ENCODE measurements around the gene TMPRSS11D. TPM values are rescaled to one million over a fixed set of nuclear protein-coding genes. Genes with fewer than 3 reads are reported as not detected.

The TMPRSS11D gene
- total and polyA plus RNA-seq, 2 of the 13 experiments (the other 11 are each of a cell fraction or from before 2014, with no cell fraction given): not detected

GRCh38 chr4:67880866-67881610 lies 2.8 kb downstream of the TMPRSS11D start:
- Histone ChIP-seq H3K4me2 (ENCODE audit: low read depth, low read length) (no peak overlapping the region), H4K20me1 (ENCODE audit: insufficient read depth, low read length) (no peaks in the 10 kb centered on the region), H3K27ac (ENCODE audit: extremely low read length, insufficient read depth, low read length) (no peak overlapping the region), H3K36me3 (replicated peaks in 1 of 2; ENCODE audit: control insufficient read depth in 1 of 2, insufficient read depth in 2 of 2, low read length in 2 of 2) (no peaks in the 10 kb centered on the region), H3K79me2 (ENCODE audit: insufficient read depth, low read length) (no peaks in the 10 kb centered on the region), H2AFZ (ENCODE audit: low read length) (no peak overlapping the region), H3K9ac (ENCODE audit: insufficient read depth, low read depth, low read length) (no peak overlapping the region), H3K4me1 (ENCODE audit: insufficient read depth, low read length) (no peaks in the 10 kb centered on the region), H3K9me3 (ENCODE audit: low read length) (no peaks in the 10 kb centered on the region), H3K4me3 (replicated peaks in 1 of 3; ENCODE audit: insufficient read depth in 1 of 3, low read depth in 2 of 3, low read length in 3 of 3) (no peak overlapping the region), H3K27me3 (ENCODE audit: control insufficient read depth in 1 of 2, insufficient read depth in 2 of 2, low read length in 2 of 2) (no peaks in the 10 kb centered on the region; a peak in 1 of 5 replicates)
- intact Hi-C loops (cut with micrococcal nuclease; ENCODE audit: unreplicated experiment): no loop called here
- ChIA-PET CTCF (ENCODE audit: low intra/inter-chr PET ratio, low total read pairs) (no interaction called here), POLR2A (no interaction called here)
- ATAC-seq: no peak
- no peak for FAIRE-seq
- no peak for TF ChIP-seq JUNB (CRISPR knock-in tag; IDR thresholded peaks at IDR 0.05; ENCODE audit: borderline replicate concordance)
- TF ChIP-seq TFDP2 (CRISPR knock-in tag; IDR thresholded peaks at IDR 0.05): no peak
- no peak for TF ChIP-seq ZNF567 (CRISPR knock-in tag; IDR thresholded peaks at IDR 0.05; ENCODE audit: borderline replicate concordance)
- no peak for TF ChIP-seq ELK4 (CRISPR knock-in tag; IDR thresholded peaks at IDR 0.05; ENCODE audit: borderline replicate concordance)
- TF ChIP-seq FOXK2 (IDR thresholded peaks at IDR 0.05): no peak
- 24% methylated on average over 1 of the region's 1 CpG for WGBS (ENCODE audit: low lambda C conversion rate)
- no TSS peak for BruUV-seq (replicated peaks)
- in situ Hi-C loops (cut with HindIII; ENCODE audit: extremely low pct_ligation_motif_present, low pct_unique_long_range_greater_than_20kb): no loop called here
- no peak for DNase-seq (ENCODE audit: low spot score)

- no peaks in the 10 kb centered on the region for H3K79me2 ChIP-seq (ENCODE audit: insufficient read depth, low read length)
- in situ Hi-C loops (cut with HindIII; ENCODE audit: extremely low pct_ligation_motif_present, low pct_unique_long_range_greater_than_20kb) (no loop called here), intact Hi-C loops (cut with micrococcal nuclease; ENCODE audit: unreplicated experiment) (no loop called here)
- ChIA-PET POLR2A (no interaction called here), CTCF (ENCODE audit: low intra/inter-chr PET ratio, low total read pairs) (no interaction called here)
- H3K4me2 ChIP-seq (ENCODE audit: low read depth, low read length): no peak overlapping the region
- H3K36me3 ChIP-seq (replicated peaks in 1 of 2; ENCODE audit: control insufficient read depth in 1 of 2, insufficient read depth in 2 of 2, low read length in 2 of 2): no peaks in the 10 kb centered on the region
- no peak overlapping the region for H3K4me3 ChIP-seq (replicated peaks in 1 of 3; ENCODE audit: insufficient read depth in 1 of 3, low read depth in 2 of 3, low read length in 3 of 3)
- 12% methylated on average over 3 of the region's 3 CpGs for WGBS (ENCODE audit: low lambda C conversion rate)
- ATAC-seq: no peak
- no peaks in the 10 kb centered on the region for H3K4me1 ChIP-seq (ENCODE audit: insufficient read depth, low read length)
- no peak for DNase-seq (ENCODE audit: low spot score)
- no peaks in the 10 kb centered on the region for H3K9me3 ChIP-seq (ENCODE audit: low read length)
- TF ChIP-seq ZNF552 (CRISPR knock-in tag; IDR thresholded peaks at IDR 0.05; ENCODE audit: borderline replicate concordance) (no peak), ZNF691 (CRISPR knock-in tag; IDR thresholded peaks at IDR 0.05; ENCODE audit: borderline replicate concordance, low read depth) (no peak), ZFYVE20 (CRISPR knock-in tag; IDR thresholded peaks at IDR 0.05; ENCODE audit: borderline replicate concordance, low read depth) (no peak), CC2D1A (CRISPR knock-in tag; IDR thresholded peaks at IDR 0.05) (no peak), RXRB (CRISPR knock-in tag; IDR thresholded peaks at IDR 0.05; ENCODE audit: borderline replicate concordance) (no peak), NFYC (CRISPR knock-in tag; IDR thresholded peaks at IDR 0.05) (no peak)
- no peak overlapping the region for H3K9ac ChIP-seq (ENCODE audit: insufficient read depth, low read depth, low read length)
- H3K27me3 ChIP-seq (ENCODE audit: control insufficient read depth in 1 of 2, insufficient read depth in 2 of 2, low read length in 2 of 2): no peaks in the 10 kb centered on the region; a peak in 1 of 5 replicates
- FAIRE-seq: no peak
- H3K27ac ChIP-seq (ENCODE audit: extremely low read length, insufficient read depth, low read length): no peak overlapping the region
- H4K20me1 ChIP-seq (ENCODE audit: insufficient read depth, low read length): no peaks in the 10 kb centered on the region
- no TSS peak for BruUV-seq (replicated peaks)
- H2AFZ ChIP-seq (ENCODE audit: low read length): no peak overlapping the region
These were observed 4.3 kb downstream of the TMPRSS11D start for GRCh38 chr4:67879486-67879885.
